Skeletal muscle tissue (tissue), 4 donors: ENCODE results near the gene ERGIC2. TPM values are rescaled to one million over a fixed set of nuclear protein-coding genes. Genes with fewer than 3 reads are reported as not detected.

Experiments used
- H3K27ac ChIP-seq: one replicate; pipeline ENCODE4 v1.7.0; 2013; ENCODE audit warnings: mild to moderate bottlenecking, low read depth, low read length, inconsistent platforms
- H3K27me3 ChIP-seq, 3 donors: one replicate each; pipeline ENCODE4 v1.7.0; 2013; ENCODE audit warnings: low read length in 3 of 3; ENCODE audit not compliant: control insufficient read depth in 3 of 3, insufficient read depth in 3 of 3
- H3K36me3 ChIP-seq, 3 donors: one replicate each; pipeline ENCODE4 v1.7.0; 2013; ENCODE audit warnings: low read length in 3 of 3; ENCODE audit not compliant: control insufficient read depth in 3 of 3, insufficient read depth in 3 of 3
- H3K4me1 ChIP-seq, 3 donors: one replicate each; pipeline ENCODE4 v1.7.0; 2013; ENCODE audit warnings: low read length in 3 of 3, mild to moderate bottlenecking in 3 of 3; ENCODE audit not compliant: control insufficient read depth in 3 of 3, insufficient read depth in 3 of 3
- H3K4me3 ChIP-seq, 3 donors: one replicate each; pipeline ENCODE4 v1.7.0; 2013; ENCODE audit warnings: low read length in 3 of 3
- H3K9ac ChIP-seq, 3 donors: one replicate each; pipeline ENCODE4 v1.7.0; 2013; ENCODE audit warnings: low read length in 3 of 3, mild to moderate bottlenecking in 3 of 3, moderate library complexity in 2 of 3, low read depth in 1 of 3
- H3K9me3 ChIP-seq, 3 donors: one replicate each; pipeline ENCODE4 v1.7.0; 2013; ENCODE audit warnings: low read length in 3 of 3; ENCODE audit not compliant: control insufficient read depth in 3 of 3
- total RNA-seq: library from RNA; depleted of rRNA; stranded (reverse); fragments of >200 nt; gene quantifications from one replicate; pipeline ENCODE4 v1.2.3, GENCODE V29; 2014
- donor health status: Osteomylitis.

ERGIC2 gene
- 19.8 TPM for total RNA-seq

DNA sequence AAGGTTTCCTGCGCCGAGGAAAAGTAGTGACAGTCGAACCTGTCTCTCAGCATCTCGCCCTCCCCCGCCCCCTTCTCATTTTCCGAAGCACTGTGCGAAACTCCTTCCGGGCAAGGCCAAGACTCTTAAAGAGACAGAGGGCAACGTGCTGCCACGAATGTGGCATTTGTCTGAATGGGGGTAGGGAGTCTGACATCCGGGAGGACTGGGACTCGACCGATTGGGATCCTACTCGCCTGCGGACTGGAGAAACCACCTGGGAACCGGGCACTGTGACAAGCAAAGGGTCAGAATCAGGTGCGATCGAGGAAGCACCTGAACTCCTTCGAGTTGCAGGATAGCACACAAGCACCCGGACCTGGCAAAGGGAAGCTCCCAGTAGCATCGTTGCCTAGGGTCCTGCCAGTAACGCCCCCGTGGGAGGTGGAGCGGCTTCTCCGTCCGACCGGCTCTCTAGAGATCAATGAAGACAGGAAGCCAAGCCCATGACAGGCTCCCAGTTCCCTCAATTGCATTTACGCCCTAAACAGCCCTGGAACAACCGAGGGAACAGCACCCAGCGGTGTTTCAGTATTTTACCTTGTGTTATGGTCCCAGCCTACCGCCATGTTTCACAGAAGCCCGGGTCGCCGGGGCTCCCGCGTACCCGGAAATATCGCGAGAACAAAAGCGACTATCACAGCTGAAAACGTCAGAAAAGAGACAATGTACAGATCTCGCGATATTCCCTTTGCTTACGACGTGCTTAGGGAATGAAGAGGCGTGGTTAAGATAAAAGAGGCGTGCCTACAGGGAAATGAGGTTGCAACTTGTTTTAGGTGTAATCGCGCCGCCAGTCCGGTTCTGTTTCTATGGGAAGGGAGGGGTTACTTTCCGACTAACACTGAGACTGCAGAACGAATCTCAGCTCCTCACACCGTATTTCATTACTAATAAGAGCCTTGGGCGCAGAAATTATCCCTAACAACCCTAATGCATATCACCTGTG, at the start of gene ERGIC2:
Gene ERGIC2 (minus strand): TSS at position 637 of the 988 bp plus-strand sequence. CDS start 9,539 bp downstream, outside the sequence.
- H3K27me3 ChIP-seq = no peaks in the 10 kb centered on the region
- H3K27ac ChIP-seq = peak within 1 kb of the TSS; percentile 72
- peak within 1 kb of the TSS; percentile 86 to 98 (median 94) for H3K9ac ChIP-seq
- peaks cover 0 to 3% (median 0%) of the 10 kb centered on the region in 3 donors for H3K36me3 ChIP-seq
- H3K4me1 ChIP-seq = peaks cover 0 to 8% (median 6%) of the 10 kb centered on the region in 3 donors
- H3K4me3 ChIP-seq = peak within 1 kb of the TSS; percentile 88 to 100 (median 98)
- no peaks in the 10 kb centered on the region for H3K9me3 ChIP-seq

DNA sequence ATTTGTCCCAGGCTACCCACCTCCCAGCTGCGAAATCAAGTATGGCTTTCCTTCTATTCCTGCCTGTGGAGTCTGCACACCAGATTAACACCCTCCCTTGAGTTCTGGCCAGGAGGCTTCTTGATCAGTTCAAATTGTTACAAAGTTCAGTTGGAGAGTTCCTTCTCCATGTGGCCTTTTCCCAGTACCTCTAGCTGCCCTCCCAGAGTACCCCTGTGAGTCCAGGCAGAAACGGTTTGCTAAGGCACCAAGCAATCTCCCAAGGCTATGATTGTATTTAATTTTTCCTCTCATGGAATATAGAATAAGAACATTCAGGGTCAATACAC, 49.7 kb upstream of the ERGIC2 start:
- no peaks in the 10 kb centered on the region for H3K36me3 ChIP-seq
- no peaks in the 10 kb centered on the region for H3K9me3 ChIP-seq
- no peak overlapping the region for H3K27ac ChIP-seq
- no peak overlapping the region for H3K9ac ChIP-seq
- no peak overlapping the region for H3K4me3 ChIP-seq
- H3K4me1 ChIP-seq = no peaks in the 10 kb centered on the region
- H3K27me3 ChIP-seq = no peaks in the 10 kb centered on the region

DNA sequence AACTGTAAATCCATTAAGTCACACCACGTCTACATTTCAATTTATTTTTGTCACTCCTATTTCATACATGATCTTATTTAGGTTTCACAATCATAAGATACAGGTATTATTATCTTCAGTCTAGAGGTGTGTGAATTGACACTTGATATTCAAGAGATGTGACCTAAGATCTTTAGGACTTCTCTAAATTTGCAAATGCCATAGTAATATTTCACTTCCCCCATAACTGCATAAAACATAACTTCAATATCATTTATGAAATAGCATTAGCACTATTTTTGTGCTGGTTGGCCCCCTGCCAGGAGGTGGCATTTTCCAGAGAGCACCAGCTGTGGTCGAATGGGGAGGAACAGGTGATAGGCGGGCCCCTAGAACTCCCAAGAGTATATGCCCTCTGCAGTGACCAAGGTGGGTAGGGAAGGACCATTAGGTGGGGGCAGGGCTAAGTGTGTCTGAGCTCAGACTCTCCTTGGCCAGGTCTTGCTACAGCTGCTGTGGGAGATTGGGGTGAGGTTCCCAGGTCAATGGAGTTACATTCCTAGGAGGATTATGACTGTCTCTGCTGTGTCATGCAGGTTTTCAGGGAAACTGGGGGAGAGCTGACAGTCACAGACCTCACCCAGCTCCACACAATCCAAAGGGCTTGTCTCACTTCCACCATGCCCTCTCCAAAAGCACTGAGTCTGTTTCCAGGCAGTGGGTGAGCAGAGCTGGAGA, 49.2 kb upstream of the ERGIC2 start:
- no peaks in the 10 kb centered on the region for H3K36me3 ChIP-seq
- no peaks in the 10 kb centered on the region for H3K4me1 ChIP-seq
- no peak overlapping the region for H3K27ac ChIP-seq
- no peaks in the 10 kb centered on the region for H3K27me3 ChIP-seq
- H3K9me3 ChIP-seq = no peaks in the 10 kb centered on the region
- no peak overlapping the region for H3K9ac ChIP-seq
- H3K4me3 ChIP-seq = no peak overlapping the region

GRCh38 chr12:29428633-29429032, 47.7 kb upstream of the ERGIC2 start:
- H3K27me3 ChIP-seq = no peaks in the 10 kb centered on the region

GRCh38 chr12:29427964-29428363, 47.0 kb upstream of the ERGIC2 start:
- H3K9me3 ChIP-seq = no peaks in the 10 kb centered on the region
- no peaks in the 10 kb centered on the region for H3K27me3 ChIP-seq
- H3K36me3 ChIP-seq = no peaks in the 10 kb centered on the region
- no peak overlapping the region for H3K9ac ChIP-seq
- no peaks in the 10 kb centered on the region for H3K4me1 ChIP-seq
- no peak overlapping the region for H3K4me3 ChIP-seq
- no peak overlapping the region for H3K27ac ChIP-seq

More at GRCh38 chr12:29428633-29429032, 47.7 kb upstream of the ERGIC2 start:
- H3K4me3 ChIP-seq = no peak overlapping the region
- no peaks in the 10 kb centered on the region for H3K9me3 ChIP-seq
- no peak overlapping the region for H3K27ac ChIP-seq
- H3K9ac ChIP-seq = no peak overlapping the region
- no peaks in the 10 kb centered on the region for H3K4me1 ChIP-seq
- H3K36me3 ChIP-seq = no peaks in the 10 kb centered on the region

DNA sequence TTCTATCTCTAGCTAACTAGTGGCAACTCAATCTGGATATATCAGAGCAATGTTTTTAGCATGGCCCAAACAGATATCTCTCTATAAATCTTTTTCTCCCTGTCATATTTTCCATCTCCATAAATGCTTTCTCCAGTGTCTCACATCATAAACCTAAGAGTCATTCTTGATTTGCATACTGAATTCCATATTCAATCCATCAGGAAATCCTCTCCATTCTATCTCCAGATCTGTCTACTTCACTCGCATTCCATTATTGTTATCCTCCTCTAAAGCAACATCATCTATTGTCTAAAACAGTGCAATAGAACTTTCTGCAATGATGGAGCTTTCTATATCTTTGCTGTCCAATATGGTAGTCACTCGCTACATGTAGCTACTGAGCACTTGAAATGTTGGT, 45.5 kb upstream of the ERGIC2 start:
- H3K27ac ChIP-seq = no peak overlapping the region

GRCh38 chr12:29425722-29426121, 44.8 kb upstream of the ERGIC2 start:
- Histone ChIP-seq H3K4me1 (no peaks in the 10 kb centered on the region), H3K27ac (no peak overlapping the region), H3K9me3 (no peaks in the 10 kb centered on the region), H3K36me3 (no peaks in the 10 kb centered on the region), H3K9ac (no peak overlapping the region), H3K4me3 (no peak overlapping the region), H3K27me3 (no peaks in the 10 kb centered on the region)

More for the DNA sequence above, 45.5 kb upstream of the ERGIC2 start:
- no peaks in the 10 kb centered on the region for H3K27me3 ChIP-seq
- H3K36me3 ChIP-seq = no peaks in the 10 kb centered on the region
- H3K9me3 ChIP-seq = no peaks in the 10 kb centered on the region
- no peaks in the 10 kb centered on the region for H3K4me1 ChIP-seq
- no peak overlapping the region for H3K4me3 ChIP-seq
- H3K9ac ChIP-seq = no peak overlapping the region

DNA sequence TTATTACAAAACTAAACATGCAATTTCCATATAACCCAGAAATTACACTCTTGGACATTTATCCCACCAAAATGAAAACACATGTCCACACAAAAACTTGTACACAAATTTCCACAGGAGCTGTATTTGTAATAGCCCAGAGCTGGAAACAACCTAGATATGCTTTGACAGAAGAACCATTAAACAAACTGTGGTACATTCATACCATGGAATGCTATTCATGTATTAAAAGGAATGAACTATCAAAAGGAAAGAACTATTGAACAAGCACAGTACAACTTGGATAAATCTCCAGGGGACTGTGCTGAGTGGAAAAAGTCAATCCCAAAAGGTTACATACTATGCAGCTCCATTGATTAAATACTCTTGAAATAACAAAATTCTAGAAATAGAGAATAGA, 35.8 kb upstream of the ERGIC2 start:
- no peak overlapping the region for H3K4me3 ChIP-seq
- H3K9me3 ChIP-seq = no peaks in the 10 kb centered on the region
- no peaks in the 10 kb centered on the region for H3K4me1 ChIP-seq
- no peak overlapping the region for H3K9ac ChIP-seq
- no peaks in the 10 kb centered on the region for H3K36me3 ChIP-seq
- no peak overlapping the region for H3K27ac ChIP-seq
- no peaks in the 10 kb centered on the region for H3K27me3 ChIP-seq

DNA sequence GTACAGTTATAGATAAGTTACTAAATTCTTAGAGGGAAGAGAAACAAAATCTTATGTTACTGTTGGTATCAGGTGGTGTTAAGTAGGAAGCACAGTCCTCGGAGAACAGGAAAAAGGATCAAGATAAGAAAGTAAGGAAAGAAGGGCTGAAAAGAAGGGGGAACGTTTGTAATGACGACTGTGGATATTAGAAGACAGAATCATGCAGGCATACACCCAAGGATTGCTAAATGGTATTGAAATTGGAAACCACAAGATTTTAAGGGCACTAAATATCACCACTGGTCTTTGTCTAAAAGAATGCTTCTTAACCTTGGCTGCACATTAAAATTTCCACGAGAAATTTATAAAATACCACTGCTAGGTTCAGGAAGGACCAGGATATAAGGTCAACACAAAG, 34.1 kb upstream of the ERGIC2 start:
- no peak overlapping the region for H3K9ac ChIP-seq
- H3K9me3 ChIP-seq = no peaks in the 10 kb centered on the region
- no peak overlapping the region for H3K27ac ChIP-seq
- no peaks in the 10 kb centered on the region for H3K4me1 ChIP-seq
- no peak overlapping the region for H3K4me3 ChIP-seq
- no peaks in the 10 kb centered on the region for H3K36me3 ChIP-seq
- no peaks in the 10 kb centered on the region for H3K27me3 ChIP-seq

DNA sequence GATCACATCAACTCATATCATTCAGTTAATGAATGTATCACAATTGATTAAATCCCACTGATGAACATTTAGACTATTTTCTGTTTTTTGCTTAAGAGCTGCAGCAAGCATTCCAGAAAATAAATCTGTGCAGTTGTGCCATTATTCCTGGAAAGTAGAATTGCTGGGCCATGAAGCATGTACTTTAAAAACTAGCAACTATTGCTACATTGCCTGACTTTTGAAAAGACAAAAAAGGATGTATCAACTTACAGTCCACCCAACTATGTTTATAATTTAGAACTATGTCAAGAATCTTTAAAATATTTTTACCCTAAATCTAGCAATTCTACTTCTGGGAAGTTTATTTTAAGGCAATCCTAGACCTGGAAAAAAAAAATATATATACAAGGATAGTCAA, 33.4 kb upstream of the ERGIC2 start:
- no peaks in the 10 kb centered on the region for H3K9me3 ChIP-seq
- H3K9ac ChIP-seq = no peak overlapping the region
- H3K27me3 ChIP-seq = no peaks in the 10 kb centered on the region
- no peak overlapping the region for H3K27ac ChIP-seq
- no peak overlapping the region for H3K4me3 ChIP-seq
- no peaks in the 10 kb centered on the region for H3K36me3 ChIP-seq
- H3K4me1 ChIP-seq = no peaks in the 10 kb centered on the region
